Limb (tissue), 2 donors: ENCODE results near the gene ZNF135.

Experiments used
- DNase-seq, 2 donors: peaks; one replicate each; pipeline ENCODE4 v3.0.0-alpha.2; 2016; ENCODE audit errors: extremely low spot score in 2 of 2

ZNF135 gene

GRCh38 chr19:58046856-58047255 lies 12.2 kb upstream of the ZNF135 start:
- DNase-seq, result no peak

- DNase-seq, result no peak
These were observed 11.4 kb upstream of the ZNF135 start for GRCh38 chr19:58047672-58048071.

GRCh38 chr19:58052256-58052655 lies 6.8 kb upstream of the ZNF135 start:
- DNase-seq, result no peak

GRCh38 chr19:58053480-58054156 lies 5.5 kb upstream of the ZNF135 start:
- no peak for DNase-seq

GRCh38 chr19:58054901-58055874 lies 3.9 kb upstream of the ZNF135 start:
- peak; percentile 49 to 75 for DNase-seq

GRCh38 chr19:58056261-58056660 lies 2.8 kb upstream of the ZNF135 start:
- DNase-seq, result no peak

GRCh38 chr19:58056861-58057260 lies 2.2 kb upstream of the ZNF135 start:
- no peak for DNase-seq

GRCh38 chr19:58058467-58058866 lies 615 bp upstream of the ZNF135 start:
- DNase-seq, result no peak

GRCh38 chr19:58059671-58060078 lies 593 bp downstream of the ZNF135 start:
- peak in 1 of 2 donors; percentile 13 for DNase-seq

GRCh38 chr19:58060231-58060630 lies 1.1 kb downstream of the ZNF135 start:
- DNase-seq, result no peak

GRCh38 chr19:58063712-58064111 lies 4.6 kb downstream of the ZNF135 start:
- no peak for DNase-seq

- no peak for DNase-seq
These were observed 8.3 kb downstream of the ZNF135 start for GRCh38 chr19:58067240-58067912.

GRCh38 chr19:58079792-58080191 lies 20.7 kb downstream of the ZNF135 start:
- no peak for DNase-seq

- no peak for DNase-seq
These were observed 23.9 kb downstream of the ZNF135 start for GRCh38 chr19:58083021-58083420.

- no peak for DNase-seq
These were observed 25.7 kb downstream of the ZNF135 start for GRCh38 chr19:58084596-58085347.

- DNase-seq, result no peak
These were observed 26.3 kb downstream of the ZNF135 start for GRCh38 chr19:58085348-58085875.

GRCh38 chr19:58086825-58087710 lies 28.0 kb downstream of the ZNF135 start:
- DNase-seq, result no peak

- no peak for DNase-seq
These were observed 29.5 kb downstream of the ZNF135 start for GRCh38 chr19:58088521-58089052.

GRCh38 chr19:58089846-58090245 lies 30.8 kb downstream of the ZNF135 start:
- no peak for DNase-seq
